SKM-1 treated with dmso at 0.1 percent for 144 hours (cell line): Measurements from ENCODE around the gene HBS1L.

Source experiments
- DNase-seq: peaks from one replicate; lab custom pipeline; 2025; ENCODE audit not compliant: unreplicated experiment; lab: John Stamatoyannopoulos, UW

HBS1L gene

DNA sequence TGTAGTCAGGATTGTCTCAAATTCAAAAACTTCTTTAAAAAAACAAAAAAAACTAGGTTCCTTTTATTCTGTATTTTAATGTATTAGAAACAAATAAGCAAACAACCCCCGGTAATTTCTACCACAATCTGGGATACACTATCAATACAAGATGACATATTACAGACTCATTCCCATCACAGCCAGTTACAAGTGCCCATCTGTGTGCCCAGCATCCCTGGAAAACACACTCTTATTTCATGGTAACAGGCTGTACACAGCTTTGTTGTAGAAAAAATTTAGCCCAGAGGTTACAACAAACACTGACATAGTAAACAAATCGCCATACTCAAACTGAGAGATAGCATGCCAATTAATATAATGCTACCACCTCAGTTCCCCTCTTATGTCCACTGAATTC is 16.3 kb downstream of the HBS1L start:
- DNase-seq = no peak

DNA sequence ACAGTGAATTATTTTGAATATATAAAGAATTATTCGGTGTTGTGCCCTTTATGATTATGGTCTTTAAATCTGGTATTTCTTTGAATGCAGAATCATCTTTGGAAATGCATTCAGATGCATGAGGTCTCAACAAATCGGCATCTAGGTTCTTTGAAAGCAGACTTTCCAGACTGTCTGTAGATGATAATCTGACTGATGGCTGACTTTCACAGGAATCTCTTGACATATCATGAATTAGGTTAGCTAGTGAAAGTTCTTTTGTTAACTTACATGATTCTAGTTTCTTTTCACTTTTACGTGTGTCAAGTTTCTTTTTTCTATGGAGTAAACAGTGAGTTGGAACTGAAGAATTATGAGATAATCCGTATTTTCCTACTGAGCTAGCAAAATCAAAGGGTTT is 17.1 kb downstream of the HBS1L start:
- DNase-seq = no peak

DNA sequence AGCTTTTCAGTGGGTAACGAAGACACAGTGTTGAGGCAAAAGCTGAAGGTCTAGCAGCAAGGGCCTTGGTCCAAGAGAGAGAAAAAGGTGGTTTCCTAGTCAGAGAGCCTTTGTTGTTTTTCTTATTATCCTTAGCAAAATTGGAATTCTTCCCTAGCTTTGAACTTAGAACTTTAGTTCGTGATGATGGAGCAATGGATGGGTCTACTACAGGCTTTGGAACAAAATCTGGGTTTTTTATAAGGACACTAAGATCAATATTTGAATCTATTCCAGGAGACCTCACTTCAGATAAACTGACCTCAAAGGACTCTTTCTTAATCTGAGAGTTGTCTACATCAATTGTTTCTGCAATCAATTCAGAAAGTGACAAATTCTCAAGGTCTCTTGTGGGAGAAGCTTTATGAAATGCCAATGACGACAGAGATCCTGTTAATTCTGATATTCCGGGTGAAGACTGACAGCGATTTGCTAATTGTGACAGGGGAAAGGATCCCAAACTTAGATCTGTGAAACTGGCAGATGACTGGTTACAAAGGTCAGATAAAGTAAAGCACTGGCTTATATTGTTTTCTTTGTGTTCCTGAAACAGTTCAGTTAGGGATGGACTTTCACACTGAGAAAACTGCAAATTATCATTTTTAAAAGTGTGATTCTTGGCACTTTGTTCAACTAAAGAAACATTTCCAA is 17.7 kb downstream of the HBS1L start:
- DNase-seq = no peak

DNA sequence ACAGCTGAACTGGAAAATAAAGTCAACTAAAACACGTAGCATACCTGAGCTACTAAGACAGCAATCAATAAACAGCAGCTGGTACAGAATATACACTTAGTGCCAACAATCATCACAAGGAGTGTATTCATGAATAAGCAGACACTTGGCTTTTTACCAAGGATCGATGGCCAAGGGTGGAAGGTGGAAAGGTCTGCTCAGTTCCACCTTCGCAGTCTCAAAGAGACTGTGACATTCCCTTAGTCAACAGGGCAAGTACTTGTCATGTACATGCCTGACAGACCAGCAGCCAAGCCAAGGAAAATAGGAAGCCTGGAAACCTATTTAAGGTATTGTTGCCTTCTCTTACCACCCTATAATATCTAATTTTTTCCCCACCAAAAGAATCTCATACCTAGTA is 21.4 kb downstream of the HBS1L start:
- no peak for DNase-seq

DNA sequence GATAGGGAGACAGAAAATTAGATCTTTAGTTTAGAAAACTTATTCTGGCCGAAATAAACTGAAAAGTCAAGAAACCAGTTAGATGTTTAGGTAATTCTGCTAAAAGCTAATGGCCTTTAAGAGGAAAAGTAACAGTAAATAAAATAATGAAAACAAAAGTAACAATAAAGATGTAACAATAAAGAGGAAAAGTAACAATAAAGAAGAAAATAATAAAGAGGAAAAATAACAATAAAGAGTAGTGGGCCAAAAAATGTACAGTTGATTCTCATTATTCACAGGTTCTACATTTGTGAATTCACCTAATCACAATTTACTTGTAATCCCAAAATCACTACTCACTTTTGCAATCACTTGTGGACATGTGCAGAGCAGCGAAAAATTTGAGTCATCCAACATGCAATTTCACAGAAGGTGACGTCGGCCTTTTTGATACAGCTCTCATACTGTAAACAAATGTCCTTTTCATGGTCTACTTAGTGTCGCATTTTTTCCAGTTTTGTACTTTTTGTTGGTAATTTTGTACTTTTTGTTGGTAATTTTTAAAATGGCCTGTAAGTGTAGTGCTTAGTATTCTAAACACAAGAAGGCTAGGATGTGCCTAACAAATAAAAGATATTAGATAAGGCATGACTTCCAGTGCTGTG is 24.0 kb downstream of the HBS1L start:
- DNase-seq = no peak

DNA sequence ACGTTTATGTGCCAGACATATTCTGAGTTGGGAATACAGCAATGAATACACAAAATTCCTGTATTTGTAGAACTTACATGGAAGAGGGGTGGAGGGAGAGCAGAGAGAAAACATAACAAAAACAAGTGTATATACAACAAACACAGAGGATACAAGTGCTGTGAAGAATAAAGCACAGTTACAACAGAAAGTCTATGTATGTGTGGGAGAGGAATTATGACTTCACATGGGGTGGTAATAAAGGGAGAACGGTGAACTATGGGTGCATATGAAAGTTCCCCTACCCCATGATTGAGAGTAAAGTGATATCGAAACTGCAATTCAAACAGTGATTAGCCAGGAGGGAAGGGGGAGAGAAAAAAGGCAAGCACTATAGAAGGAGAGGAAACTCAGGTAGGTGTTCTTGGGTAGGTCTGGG is 24.6 kb downstream of the HBS1L start:
- no peak for DNase-seq

DNA sequence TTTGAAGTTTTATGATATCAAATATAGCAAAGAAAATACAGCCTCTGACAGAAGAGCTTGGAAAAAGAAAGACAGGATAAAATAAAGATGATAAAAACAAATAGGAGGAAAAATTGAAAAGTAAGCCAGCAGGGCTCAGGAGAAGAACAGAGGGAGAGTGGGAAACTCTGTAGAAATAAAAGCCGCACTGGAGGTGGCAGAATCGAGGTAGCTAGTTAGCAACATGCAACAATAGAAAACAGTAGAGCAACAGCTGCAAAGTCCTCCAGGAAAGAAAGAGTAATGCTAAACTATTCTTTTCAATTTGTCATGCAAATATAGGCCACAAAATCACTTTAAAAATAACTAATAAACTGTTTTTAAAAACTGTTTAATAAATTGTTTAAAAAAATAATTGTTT is 28.8 kb downstream of the HBS1L start:
- no peak for DNase-seq

DNA sequence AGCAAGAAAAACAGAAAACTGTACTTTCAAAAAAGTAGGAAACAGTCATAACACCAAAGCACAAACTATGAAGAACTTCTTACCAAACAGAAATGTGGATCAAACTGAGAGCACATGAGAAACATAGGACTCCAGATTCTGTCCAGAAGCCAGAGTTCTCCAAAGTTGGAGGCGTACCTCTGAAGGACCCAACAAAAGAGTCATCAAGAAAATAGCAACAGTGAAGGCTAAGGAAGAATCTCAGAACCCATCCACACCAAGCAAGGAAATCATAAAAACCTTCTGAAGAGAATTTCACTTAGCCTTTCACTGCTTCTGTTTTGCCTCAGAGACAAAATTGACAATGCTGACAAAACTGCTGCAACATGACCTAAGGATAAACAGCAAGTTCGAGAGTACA is 29.4 kb downstream of the HBS1L start:
- DNase-seq = no peak

DNA sequence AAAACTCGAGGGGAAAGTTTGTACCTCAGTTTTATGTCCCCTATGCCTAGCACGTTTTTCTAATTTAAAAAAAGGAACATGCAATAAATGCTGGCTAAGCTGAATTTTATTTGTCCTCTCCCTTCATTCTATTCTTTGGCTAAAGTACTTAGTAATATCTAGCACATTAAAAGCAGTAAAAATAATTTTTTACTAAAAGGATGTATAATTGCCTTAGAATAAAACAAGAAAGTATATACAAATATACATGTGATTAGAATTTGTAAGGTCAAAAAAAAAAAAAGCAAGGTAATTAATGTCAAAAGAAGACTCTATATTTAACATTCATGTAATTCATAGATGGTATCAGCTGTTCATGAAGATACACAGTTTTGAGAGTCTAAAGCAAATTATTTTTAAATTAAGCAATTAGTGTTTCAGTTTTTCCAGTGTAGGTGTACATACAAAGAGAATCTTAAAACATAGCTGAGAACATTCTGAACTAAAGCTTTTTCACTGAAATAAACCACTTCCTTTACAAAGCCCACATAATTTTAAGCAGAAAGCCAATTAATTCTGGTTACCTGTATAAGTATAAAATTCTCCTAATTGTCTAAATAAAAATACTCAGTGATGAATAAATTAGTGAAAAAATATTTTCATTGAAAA is 32.4 kb downstream of the HBS1L start:
- DNase-seq = no peak

DNA sequence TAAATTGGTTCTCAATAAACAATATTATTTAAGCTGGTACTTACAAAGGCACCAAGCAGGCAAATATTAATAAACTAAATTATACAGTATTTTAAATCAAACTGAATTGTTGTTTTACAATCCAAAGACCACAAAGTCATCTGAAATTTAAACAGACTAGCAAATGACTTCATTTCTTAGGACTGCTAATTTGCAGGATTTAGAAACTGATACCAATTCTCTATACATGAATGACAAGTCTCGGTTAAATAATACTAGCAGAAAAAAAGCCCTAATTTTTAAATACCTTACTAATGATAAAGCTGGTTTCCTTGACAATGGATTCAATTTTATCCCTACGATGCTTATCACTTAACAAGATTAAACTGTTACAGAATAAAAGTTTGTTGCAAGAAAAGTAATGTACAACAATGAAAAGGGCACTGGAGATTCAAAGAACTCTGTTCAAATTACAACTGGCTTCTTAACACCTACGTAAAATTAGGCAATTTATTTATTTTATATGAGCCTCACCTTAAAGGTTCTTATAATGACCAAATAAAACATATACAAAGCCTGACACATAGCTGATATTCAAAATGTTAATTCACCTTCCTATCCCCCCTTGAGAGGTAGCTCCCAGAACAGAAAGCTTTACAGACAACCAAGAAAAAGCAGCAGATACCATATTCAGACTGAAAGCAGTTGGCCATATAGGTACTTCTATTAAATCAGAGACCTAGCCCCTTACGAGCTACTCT is 33.1 kb downstream of the HBS1L start:
- no peak for DNase-seq

DNA sequence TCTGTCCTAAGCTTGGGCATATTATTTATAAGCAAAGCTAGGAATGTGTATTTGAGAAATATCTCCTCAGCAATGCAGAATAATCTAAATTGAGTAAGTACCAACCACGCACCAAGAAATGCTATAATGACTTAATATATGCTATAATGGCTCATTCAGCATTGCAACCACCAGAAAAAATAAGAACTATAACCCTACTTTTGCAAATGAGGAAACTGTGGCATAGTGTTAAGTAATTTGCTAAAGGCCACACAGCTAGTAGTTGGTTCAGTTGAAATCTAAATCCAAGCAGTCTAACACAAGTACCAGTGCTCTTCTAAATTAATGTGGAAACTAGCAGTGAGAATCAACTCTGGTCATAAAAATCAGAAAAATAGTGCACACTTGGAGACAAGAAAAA is 35.7 kb downstream of the HBS1L start:
- DNase-seq = peak; percentile 70

DNA sequence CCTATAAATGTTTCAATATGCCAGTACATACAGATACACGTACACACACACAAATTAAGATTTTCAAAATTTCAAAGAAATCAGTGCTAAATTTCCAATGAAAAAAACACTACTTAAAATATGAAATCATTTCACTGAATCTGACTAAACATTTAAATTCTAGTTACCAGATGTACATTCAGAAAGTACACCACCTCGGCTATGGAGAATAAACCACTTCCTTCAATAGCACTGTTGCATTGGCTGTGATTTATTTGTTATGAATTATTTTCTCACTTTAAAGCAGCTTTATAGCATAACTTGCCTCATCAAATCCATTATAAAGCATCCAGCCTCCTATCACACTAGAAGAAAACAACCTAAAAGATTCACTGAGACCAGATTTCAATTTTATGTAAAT is 36.6 kb downstream of the HBS1L start:
- DNase-seq = no peak

DNA sequence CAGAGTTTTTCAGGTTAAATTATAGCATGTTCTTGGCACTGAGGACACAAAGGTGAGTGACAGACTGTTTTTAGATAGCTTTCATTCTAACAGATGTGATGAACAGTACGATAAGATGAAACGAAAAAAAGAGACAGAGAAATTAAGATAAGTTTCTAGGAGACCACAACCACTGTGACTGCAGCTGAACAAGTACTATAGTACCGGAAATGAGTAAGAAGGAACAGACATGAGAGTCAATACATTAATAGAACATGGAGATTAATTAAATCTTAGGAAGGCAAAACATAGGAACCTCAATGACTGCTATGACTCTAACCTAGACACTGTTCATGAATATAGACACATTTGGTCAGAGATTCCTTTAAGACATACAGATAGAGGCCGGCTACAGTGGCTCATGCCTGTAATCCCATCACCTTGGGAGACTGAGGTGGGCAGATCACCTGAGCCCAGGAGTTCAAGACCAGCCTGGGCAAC is 40.2 kb downstream of the HBS1L start:
- no peak for DNase-seq

DNA sequence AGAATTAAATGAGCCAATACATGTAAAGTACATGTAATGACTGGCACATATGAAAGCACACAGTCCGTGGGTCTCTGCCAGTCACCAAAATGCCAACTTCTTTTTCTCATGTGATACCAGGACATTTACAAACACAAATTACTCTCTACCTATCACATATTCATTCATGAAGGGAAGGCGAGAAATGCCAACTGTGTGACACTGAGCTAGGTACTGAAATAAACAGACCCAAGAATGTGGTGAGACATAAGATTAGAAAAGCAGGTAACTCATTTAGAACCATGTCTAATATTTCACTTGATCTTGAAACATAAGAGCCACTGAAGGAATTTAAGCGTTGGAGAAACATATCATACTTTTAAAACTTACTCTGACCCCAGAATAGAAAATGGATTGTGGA is 41.4 kb downstream of the HBS1L start:
- DNase-seq = no peak

DNA sequence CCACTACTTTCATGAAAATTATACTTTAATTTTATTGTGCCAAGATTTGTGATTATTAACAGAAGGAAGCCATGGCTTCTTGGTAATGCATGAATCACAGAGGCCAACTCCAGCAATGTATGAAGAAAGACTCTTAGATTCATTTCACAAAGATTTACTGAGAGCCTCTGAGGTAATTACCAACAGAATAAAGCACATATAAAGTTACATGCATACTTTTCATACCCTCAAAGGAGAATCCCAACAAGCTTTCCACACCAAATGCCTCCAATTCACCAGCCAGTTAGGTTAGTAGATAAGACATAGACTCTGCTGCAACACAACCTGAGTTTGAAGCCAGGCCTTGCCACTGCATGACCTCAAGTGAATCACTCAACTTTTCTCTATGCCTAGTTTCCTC is 41.9 kb downstream of the HBS1L start:
- DNase-seq = no peak

DNA sequence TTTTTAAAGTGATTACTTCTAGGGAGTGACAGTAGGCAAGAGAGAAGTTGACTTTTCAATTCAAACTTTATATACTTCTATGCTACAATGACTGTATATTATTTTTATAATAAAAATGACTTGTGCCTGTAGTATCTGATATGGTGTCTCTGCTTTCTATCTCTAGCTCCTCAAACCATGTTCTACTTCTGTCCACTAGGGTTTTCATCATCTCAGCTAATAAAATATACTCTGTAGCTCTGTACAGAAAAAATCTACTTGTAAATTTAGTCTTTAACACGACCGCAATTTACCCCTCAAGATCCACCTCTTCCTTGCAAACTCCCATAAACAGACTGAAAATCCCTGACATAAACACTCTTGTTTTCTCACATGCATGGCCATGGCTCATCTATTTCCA is 42.3 kb downstream of the HBS1L start:
- DNase-seq = no peak

DNA sequence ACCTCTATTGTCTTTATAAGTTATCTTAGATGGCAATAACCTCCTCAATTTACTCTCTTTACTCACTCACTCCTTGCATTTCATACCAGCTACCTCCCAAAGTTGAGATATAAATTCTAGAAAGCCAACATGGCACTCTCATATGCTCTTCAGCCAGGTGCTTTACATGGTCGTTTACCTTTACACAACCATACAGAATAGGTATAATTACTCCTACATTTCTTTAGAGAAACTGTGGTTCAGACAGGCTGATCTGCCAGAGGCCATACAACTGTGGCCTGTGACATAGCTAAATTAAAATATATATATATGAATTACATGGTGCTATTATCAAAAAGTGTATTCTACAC is 45.7 kb downstream of the HBS1L start:
- no peak for DNase-seq

DNA sequence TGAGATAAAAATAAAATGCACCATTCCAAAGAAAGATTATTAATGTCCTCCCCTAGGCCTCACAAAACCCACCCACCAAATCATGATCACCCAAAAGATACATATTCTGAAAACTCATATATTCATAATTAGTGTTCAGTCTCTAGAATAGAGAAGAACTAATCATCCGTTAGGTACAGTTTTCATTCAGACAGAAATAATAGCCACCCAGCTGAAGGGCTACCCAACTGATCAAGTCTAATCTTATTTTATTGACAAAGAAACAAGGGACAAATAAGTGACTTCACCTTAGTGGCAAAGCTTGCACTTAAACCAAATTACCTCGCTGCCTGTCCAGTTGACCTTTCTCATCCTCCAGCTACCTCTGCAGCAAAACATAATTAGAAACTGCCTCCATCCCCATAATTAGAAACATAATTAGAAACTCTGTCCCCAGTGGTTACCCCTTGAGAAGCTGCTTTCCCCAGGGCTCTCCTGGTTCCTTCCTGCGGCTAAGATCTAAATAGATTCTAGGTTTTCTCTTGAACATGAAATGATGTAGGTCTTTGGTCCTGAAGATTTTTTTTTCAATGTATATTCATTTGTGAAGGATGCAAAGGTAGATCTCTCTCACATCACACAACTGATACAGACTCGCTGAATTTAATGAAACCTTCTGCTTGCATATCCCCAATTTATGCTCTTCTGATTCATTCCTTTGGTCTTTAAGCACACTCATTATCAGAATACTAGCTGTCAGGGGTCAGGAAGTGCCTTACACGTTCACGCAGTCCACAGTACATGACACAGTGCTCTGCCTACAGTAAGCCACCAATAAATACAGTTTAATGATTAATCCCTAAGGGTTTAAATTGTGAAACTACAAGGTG is 46.3 kb downstream of the HBS1L start:
- DNase-seq = no peak

DNA sequence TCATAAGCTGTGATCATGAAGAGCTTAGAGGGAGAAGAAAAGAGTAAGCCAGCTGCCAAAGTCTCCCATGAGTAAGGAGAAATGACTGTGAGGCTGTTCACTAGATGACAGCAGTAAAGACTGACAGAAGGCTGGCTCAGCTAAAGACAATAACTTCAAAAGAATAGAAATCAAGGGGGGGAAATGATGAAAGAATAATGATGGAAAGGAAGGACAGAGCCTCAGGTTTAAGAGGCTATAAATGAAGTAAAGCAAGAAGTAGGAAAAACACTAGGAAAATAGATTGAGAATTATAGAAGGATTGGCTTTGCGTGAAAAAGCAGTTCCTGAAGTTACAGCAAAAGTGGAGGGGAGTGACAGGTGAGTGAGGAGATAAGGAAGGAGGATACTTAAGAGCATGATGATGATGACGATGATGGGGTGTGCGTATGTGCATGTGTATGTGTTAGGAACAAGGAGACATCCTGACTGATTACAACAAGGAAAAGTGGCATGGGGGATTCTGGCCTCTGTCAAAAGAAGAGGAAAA is 48.2 kb downstream of the HBS1L start:
- no peak for DNase-seq

DNA sequence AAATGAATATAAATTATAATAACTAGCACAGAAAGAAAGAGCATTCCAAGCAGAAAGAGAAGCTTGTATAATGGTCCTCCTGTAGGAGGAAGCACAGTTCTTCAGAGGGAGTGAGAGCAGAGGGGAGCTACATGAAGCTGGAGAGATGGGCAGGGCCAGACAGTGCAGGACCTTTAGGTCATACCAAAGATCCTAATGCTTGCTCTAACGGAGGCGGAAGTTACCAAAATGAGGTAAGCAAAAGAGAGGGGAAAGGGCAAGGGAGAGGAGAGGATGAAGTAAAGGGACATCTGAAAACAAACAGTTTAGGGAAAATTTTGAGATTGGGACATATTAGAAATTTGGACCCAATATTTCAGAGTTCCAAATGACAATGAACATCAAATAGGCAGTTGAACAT is 50.2 kb downstream of the HBS1L start:
- DNase-seq = no peak
